Activated T-helper 1 cell treated with anti-CD3 and anti-CD28 coated beads, Interleukin-2, amount 50 U/mL, for 16 hours (primary cell): Measurements from ENCODE around the gene OR4E2.
"Not testable (repeated sequence)": the region's sequence is repeated elsewhere in the genome, so short reads cannot be mapped to it uniquely, and the experiment has no call there.

Source experiments
- DNase-seq, 2 donors: peaks; one replicate each; pipeline ENCODE4 v3.0.0-alpha.2; 2020; ENCODE audit warnings: low read depth in 1 of 2, low spot score in 1 of 2

Gene OR4E2, protein sequence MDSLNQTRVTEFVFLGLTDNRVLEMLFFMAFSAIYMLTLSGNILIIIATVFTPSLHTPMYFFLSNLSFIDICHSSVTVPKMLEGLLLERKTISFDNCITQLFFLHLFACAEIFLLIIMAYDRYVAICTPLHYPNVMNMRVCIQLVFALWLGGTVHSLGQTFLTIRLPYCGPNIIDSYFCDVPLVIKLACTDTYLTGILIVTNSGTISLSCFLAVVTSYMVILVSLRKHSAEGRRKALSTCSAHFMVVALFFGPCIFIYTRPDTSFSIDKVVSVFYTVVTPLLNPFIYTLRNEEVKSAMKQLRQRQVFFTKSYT

DNA sequence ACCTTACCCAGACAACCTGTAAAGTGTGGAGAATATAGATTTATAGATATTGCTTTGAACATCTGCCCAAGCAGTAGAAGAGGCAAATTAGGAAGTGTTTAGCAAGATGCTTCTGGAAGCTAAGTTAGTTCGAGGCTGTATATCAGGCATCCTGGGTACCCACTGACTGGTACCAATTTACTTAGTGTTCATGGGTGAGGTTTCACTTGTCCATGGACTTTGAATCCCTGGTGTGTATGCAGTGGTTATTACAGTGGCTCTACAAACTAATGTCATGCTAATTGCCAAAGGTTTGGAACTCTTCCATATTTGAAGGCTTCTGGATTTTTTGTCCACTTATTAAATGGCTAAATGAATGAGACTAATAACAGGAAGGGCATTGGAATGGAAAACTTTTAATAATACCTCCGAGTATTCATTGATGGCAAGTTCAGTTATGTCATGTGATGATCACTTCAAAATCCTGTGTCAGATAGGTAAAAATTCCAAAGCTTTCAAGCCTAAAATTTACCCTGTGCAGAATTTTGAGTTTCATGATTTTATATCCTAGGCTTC, at the start of gene OR4E2:
Gene OR4E2 (plus strand): TSS at position 505 of the 555 bp plus-strand sequence. CDS start 11,248 bp downstream, outside the sequence.
- DNase-seq: no peak

DNA sequence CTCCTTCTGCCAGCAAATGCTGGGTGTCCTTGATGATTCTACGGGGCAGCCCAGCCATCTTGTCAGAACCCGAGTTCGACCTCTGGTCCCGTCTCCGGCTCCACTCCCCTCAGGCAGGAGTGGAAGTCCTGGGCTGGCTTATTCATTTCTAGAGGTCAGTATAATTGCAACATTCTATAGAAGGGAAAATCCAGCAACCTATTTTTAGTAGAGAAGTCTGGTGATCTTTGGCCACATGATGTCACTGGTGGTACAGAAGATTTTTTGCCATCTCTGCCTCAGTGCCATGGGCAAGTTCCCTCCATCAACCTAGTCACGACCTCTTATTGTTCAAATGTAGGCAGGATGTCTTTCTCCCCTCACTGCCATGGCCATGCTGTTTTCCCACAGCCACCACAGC, 41.3 kb upstream of the OR4E2 start:
- no peak for DNase-seq

DNA sequence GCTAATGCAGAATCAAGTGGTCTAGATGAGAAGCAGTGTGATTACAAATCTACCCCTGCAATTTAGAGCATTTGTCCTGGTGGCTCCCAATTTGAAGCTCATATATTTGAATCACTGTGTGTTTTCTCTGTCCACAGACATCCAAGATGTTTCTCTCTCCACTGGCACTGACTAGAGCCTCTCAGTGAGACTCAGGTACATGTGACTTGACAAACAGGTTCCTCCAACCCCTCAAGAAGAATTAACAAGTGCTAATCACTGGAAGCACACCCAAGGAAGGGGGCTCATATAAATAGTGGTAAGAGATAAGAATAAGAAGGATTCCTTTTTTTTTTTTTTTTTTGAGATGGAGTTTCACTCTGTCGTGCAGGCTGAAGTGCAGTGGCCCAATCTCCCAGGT, 39.4 kb upstream of the OR4E2 start:
- DNase-seq: no peak

- DNase-seq: no peak
Measured at GRCh38 chr14:21617614-21618013, 36.0 kb upstream of the OR4E2 start.

DNA sequence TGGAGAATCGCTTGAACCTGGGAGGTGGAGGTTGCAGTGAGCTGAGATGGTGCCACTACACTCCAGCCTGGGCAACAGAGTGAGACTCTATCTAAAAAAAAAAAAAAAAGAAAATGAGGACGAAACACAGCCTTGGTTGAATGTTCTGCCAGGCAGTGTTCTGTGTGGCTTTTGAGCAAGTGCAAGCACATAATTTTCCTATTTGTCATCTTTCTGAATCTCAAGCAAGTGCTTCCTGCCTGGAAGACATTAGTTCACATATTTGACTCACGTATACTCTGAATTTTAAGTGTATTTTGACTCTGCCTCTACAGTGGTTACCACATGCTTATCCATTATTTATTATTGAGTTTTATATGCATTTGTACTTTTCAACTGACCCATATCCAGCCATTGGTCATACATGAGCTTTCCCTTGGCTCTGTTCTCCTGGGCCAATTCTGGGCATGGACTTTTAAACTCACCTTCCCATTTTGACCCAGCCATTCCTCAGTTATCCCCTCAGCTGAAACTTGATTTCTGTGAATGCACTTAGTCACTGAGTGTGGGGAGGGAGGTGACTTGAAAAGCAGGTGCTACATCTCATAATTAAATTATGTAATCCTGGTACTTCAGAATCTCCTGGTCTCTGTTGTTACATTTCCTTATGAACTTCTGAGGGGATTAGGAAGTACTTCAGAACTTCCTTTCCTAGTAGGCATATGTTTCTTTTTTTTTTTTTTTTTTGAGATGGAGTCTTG, 27.0 kb upstream of the OR4E2 start:
- no peak for DNase-seq

DNA sequence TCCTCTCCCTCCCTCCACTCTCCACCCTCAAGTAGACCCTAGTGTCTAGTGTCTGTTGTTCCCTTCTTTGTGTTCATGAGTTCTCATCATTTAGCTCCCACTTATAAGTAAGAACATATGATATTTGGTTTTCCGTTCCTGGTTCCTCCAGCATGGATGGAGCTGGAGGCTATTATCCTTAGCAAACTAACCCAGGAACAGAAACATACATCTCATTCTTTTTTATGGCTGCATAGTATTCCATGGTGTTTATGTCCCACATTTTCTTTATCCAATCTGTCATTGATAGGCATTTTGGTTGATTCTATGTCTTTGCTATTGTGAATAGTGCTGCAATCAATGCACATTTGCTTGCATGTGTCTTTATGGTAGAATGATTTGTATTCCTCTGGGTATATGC, 23.1 kb upstream of the OR4E2 start:
- DNase-seq: not testable (repeated sequence)

GRCh38 chr14:21631084-21631483, 22.6 kb upstream of the OR4E2 start:
- no peak for DNase-seq

DNA sequence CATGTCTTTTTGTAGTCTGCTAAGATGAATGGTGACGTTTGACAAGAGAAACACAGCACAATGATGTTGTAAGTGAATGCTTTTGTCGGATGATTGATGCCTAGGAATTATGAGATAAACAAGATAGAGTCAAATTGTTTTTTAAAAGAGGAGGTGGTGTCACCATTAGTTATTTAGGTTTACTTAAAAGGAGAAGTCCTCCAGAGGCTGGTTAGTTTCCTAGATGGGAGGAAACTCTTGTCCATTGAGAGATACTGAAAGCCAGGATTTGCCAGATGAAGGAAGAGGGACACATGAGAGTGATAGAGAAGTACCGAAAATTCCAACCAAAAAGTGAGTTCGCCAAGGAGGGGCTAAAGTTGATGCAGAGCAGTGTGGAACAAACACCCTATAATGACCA, 18.8 kb upstream of the OR4E2 start, which contains the start of gene OR10G2:
Gene OR10G2 (minus strand): TSS at position 101 of the 400 bp plus-strand sequence. CDS start 98 bp downstream, at position 3.
- DNase-seq: no peak

GRCh38 chr14:21642683-21643082, 11.0 kb upstream of the OR4E2 start:
- DNase-seq: no peak

DNA sequence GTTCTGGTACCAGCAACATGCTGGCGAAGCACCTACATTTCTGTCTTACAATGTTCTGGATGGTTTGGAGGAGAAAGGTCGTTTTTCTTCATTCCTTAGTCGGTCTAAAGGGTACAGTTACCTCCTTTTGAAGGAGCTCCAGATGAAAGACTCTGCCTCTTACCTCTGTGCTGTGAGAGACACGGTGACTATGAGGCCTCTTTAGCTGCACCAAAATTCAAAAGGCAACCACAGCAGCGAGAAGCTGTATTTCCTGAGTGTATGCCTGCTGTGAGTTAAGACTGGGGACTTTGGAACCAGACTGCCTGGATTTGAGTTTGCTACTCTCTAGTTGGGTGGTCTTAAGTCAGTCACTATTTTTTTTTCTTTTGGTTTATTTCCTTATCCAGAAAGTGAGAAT, 10.2 kb upstream of the OR4E2 start:
- no peak for DNase-seq

DNA sequence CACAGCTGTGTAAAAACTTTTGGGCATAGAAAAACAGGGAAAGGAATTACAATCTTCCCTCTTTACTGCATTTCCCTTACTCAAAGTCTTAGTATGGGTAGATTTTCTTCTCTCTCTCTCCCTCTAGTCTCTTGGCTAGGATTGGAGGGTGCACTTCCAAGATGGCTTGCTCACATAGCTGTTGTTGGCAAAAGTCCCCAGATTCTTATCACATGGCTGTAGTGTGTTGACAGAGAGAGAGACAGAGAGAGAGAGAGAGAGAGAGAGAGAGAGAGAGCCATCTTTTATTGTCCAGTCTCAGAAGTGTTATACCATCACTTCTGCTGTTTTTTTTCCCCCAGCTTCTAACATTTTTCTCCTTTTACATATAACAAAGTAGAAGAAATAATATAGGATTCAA, 6.3 kb upstream of the OR4E2 start:
- DNase-seq: no peak

DNA sequence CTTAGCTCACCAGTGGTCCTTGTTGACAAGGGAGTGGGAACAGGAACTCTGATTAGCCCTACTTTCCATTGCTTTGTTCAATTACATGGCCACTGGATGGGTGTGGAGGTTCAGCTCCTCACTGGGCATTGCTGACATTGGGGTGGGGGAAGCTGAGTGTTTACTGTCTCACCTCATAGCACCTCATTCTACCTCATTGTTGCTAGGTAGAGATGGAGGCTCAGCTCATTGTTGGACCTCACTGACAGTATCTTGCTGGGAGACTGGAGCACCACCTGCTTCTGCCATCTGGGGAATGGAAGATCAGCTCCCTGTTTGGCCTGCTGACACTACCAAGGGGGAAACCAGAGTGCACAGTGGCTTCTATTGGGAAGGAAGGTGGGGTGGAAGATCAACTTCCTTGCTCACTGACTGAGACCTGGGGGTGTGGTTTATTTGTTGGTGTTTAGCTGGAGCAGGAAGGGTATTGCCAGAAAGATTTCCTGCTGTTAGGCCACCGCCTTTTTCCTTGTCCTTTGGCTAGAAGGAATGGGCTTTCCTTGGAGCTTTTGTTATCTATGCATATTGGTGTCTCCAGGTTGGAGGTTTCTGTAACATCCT, 1.3 kb upstream of the OR4E2 start:
- DNase-seq: no peak

- no peak for DNase-seq
Measured at GRCh38 chr14:21654215-21654614, 580 bp downstream of the OR4E2 start.

GRCh38 chr14:21656980-21657379, 3.3 kb downstream of the OR4E2 start:
- no peak for DNase-seq

DNA sequence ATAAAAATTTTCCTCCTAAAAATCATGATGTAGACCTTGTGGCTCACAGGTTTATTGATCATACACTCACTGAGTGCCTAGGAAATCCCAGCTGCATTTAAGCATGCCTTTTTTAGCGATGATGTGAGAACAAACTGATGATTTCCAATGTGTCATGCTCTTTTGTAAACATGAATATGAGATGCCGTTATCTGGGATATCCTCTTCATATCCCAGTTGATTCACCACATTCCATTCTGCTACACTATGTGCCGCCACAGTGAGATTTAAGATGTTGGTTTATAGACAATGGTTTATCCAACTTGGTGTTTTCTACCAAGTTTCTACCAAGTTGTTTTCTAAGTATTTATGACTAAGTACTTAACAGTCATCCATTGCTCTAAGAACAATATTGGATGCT, 14.7 kb downstream of the OR4E2 start:
- DNase-seq: no peak

- DNase-seq: no peak
Measured at GRCh38 chr14:21669284-21669683, 15.6 kb downstream of the OR4E2 start.

GRCh38 chr14:21671371-21671770, 17.7 kb downstream of the OR4E2 start:
- DNase-seq: no peak

DNA sequence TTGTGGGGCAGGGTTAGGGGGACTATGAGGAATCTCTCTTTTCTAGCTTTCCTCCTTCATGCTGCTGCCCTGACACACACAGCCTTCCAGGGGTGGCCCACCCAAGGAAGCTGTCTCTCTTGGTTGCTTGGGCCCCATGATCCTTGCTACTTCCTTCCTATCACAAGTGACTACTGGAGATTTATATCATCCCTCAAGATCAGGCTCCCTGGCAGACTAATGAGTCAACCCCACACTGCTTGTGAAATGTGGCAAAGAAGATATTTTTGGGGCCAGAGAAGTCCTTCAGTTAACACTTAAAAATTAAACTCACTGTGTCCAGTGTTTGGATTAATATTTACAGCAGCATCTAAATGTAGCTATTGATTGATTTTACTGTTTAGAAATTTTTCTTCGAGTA, 18.5 kb downstream of the OR4E2 start:
- no peak for DNase-seq

DNA sequence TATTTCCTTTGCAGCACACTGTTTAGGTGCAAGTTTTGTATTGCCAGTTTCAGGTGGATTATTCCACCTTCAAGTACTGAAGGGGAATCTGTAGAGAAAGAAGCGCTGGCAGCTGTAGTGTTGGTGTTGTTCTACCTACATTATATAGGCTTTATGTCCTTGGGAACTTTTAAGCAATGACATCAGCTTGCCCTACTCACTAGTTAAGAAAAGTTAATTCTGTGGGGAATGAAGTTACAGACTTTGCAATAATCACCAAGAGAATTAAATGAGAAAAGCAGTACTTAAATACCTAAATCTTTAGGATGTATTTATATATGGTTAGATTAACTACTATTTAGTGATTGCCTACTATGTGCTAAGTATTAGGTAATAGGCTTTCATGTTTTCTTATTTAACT, 20.1 kb downstream of the OR4E2 start, which contains the start of gene OR4E1:
Gene OR4E1 (minus strand): TSS at position 101 of the 400 bp plus-strand sequence. CDS start 2,883 bp downstream, outside the sequence.
- DNase-seq: no peak

DNA sequence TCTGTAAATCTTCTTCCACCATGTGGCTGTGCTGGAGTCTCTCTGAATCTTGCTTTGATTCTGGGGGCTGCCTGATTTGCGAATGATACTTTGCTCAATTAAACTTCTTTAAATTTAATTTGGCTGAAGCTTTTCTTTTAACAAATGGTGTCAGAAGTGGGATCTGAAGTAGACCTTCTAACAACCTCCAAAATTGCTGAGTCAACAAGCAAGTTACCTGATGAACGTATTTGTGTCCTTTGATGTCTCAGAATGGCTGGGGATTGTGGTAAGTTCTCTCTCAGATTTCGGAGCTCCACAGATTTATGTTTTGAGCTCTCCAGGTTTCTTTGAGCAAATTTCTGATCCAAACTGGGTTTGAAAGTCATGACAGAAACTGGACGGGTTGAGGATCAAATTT, 21.9 kb downstream of the OR4E2 start:
- no peak for DNase-seq

- no peak for DNase-seq
Measured at GRCh38 chr14:21680072-21680471, 26.4 kb downstream of the OR4E2 start.

DNA sequence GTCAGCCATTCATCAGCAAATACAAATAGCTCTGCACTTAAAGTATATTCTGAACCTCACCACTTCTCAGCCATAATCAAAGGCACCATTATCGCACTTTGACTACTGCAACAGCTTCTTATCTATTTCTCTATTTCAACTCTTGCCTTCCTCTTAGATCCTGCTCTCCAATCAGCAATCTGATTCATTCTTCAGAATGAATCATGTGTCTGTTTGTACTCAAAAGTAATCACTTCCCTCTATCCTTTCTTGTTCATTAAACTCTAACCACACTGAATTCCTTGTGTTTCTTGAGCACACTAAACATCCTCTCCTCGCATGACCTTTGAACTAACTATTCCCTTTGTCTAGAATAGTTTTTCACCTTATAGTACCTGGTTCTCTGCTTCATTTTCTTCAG, 32.8 kb downstream of the OR4E2 start:
- DNase-seq: no peak
